GM19239 (cell line): ENCODE measurements around the gene OTUB1.
"Not testable (repeated sequence)": the region's sequence is repeated elsewhere in the genome, so short reads cannot be mapped to it uniquely, and the experiment has no call there.

Experiments
- DNase-seq: peaks from one replicate; pipeline ENCODE4 v3.0.0; 2011; ENCODE audit warnings: low spot score; ENCODE audit not compliant: insufficient read length
- FAIRE-seq: peaks from 2 replicates; lab custom pipeline; 2011; peaks lifted over from hg19 to GRCh38; lab: Jason Lieb, UNC

Gene OTUB1

GRCh38 chr11:64039012-64039665 lies 52.9 kb downstream of the OTUB1 start:
- FAIRE-seq: no peak

GRCh38 chr11:64040684-64041322 lies 54.6 kb downstream of the OTUB1 start:
- no peak for FAIRE-seq
- DNase-seq: no peak

More at GRCh38 chr11:64039012-64039665, 52.9 kb downstream of the OTUB1 start:
- DNase-seq: no peak

- no peak for FAIRE-seq
- no peak for DNase-seq
Observed at GRCh38 chr11:64041846-64042245, 55.6 kb downstream of the OTUB1 start.

- DNase-seq (no peak), FAIRE-seq (no peak)
Observed at GRCh38 chr11:64042301-64042700, 56.1 kb downstream of the OTUB1 start.

- FAIRE-seq: no peak
- DNase-seq: no peak
Observed at GRCh38 chr11:64043545-64043944, 57.3 kb downstream of the OTUB1 start.

- no peak for FAIRE-seq
- no peak for DNase-seq
Observed at GRCh38 chr11:64044730-64045393, 58.6 kb downstream of the OTUB1 start.

GRCh38 chr11:64045700-64046099 lies 59.5 kb downstream of the OTUB1 start:
- FAIRE-seq (no peak), DNase-seq (no peak)

GRCh38 chr11:64047373-64047772 lies 61.1 kb downstream of the OTUB1 start:
- DNase-seq, FAIRE-seq: not testable (repeated sequence)
